Measurements from ENCODE around the gene NIFK.

Gene NIFK

GRCh38 chr2:121754851-121755236 lies 18.2 kb upstream of the NIFK start:
- Histone ChIP-seq H3K27ac (no peak overlapping the region), H3K9ac (no peak overlapping the region), H2AFZ (peak overlapping the region; percentile 80), H3K4me3 (ENCODE audit: low read depth, low read length) (peak overlapping the region; percentile 68), H3K79me2 (peaks cover 11% of the 10 kb centered on the region), H3K9me3 (ENCODE audit: control insufficient read depth, low read length) (no peaks in the 10 kb centered on the region), H3K4me1 (peaks cover 12% of the 10 kb centered on the region), H3K4me2 (ENCODE audit: low read length) (peak overlapping the region; percentile 88), H3K27me3 (ENCODE audit: control insufficient read depth, insufficient read depth, low read length) (no peaks in the 10 kb centered on the region), H3K36me3 (ENCODE audit: control insufficient read depth, insufficient read depth, low read length) (no peaks in the 10 kb centered on the region)
- TF ChIP-seq, protein P1, sequence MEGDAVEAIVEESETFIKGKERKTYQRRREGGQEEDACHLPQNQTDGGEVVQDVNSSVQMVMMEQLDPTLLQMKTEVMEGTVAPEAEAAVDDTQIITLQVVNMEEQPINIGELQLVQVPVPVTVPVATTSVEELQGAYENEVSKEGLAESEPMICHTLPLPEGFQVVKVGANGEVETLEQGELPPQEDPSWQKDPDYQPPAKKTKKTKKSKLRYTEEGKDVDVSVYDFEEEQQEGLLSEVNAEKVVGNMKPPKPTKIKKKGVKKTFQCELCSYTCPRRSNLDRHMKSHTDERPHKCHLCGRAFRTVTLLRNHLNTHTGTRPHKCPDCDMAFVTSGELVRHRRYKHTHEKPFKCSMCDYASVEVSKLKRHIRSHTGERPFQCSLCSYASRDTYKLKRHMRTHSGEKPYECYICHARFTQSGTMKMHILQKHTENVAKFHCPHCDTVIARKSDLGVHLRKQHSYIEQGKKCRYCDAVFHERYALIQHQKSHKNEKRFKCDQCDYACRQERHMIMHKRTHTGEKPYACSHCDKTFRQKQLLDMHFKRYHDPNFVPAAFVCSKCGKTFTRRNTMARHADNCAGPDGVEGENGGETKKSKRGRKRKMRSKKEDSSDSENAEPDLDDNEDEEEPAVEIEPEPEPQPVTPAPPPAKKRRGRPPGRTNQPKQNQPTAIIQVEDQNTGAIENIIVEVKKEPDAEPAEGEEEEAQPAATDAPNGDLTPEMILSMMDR (IDR thresholded peaks at IDR 0.05), result no peak

DNA sequence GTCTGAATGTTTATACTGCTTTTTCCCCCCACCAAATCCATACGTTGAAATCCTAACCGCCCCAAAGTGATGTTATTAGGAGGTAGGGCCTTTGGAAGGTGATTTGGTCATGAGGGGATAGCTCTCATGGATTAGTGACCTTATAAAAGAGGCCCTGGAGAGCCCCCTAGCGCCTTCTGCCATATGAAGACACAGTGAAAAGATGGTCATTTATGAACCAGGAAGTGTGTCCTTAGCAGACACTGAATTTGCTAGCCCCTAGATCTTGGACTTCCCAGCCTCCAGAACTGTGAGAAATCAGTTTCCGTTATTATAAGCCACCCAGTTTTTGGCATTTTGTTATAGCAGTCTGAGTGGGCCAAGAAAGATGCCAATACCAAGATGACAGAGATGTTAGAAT lies 11.5 kb upstream of the NIFK start:
- no peaks in the 10 kb centered on the region for H3K4me1 ChIP-seq
- no peak overlapping the region for H3K9ac ChIP-seq
- H3K79me2 ChIP-seq, result no peaks in the 10 kb centered on the region
- no peaks in the 10 kb centered on the region for H3K27me3 ChIP-seq (ENCODE audit: control insufficient read depth, insufficient read depth, low read length)
- no peaks in the 10 kb centered on the region for H3K36me3 ChIP-seq (ENCODE audit: control insufficient read depth, insufficient read depth, low read length)
- H3K4me3 ChIP-seq (ENCODE audit: low read depth, low read length), result no peak overlapping the region
- H3K27ac ChIP-seq, result no peak overlapping the region
- H3K4me2 ChIP-seq (ENCODE audit: low read length), result no peak overlapping the region
- TF ChIP-seq, protein P1 (IDR thresholded peaks at IDR 0.05), result no peak
- H3K9me3 ChIP-seq (ENCODE audit: control insufficient read depth, low read length), result no peaks in the 10 kb centered on the region
- no peak overlapping the region for H2AFZ ChIP-seq

GRCh38 chr2:121746071-121746578 lies 9.4 kb upstream of the NIFK start:
- Histone ChIP-seq H3K27ac (no peak overlapping the region), H2AFZ (no peak overlapping the region), H3K4me2 (ENCODE audit: low read length) (no peak overlapping the region), H3K36me3 (ENCODE audit: control insufficient read depth, insufficient read depth, low read length) (no peaks in the 10 kb centered on the region), H3K9ac (no peak overlapping the region), H3K79me2 (no peaks in the 10 kb centered on the region), H3K9me3 (ENCODE audit: control insufficient read depth, low read length) (no peaks in the 10 kb centered on the region), H3K4me3 (ENCODE audit: low read depth, low read length) (no peak overlapping the region), H3K4me1 (no peaks in the 10 kb centered on the region), H3K27me3 (ENCODE audit: control insufficient read depth, insufficient read depth, low read length) (no peaks in the 10 kb centered on the region)
- TF ChIP-seq, protein P1 (IDR thresholded peaks at IDR 0.05), result no peak

DNA sequence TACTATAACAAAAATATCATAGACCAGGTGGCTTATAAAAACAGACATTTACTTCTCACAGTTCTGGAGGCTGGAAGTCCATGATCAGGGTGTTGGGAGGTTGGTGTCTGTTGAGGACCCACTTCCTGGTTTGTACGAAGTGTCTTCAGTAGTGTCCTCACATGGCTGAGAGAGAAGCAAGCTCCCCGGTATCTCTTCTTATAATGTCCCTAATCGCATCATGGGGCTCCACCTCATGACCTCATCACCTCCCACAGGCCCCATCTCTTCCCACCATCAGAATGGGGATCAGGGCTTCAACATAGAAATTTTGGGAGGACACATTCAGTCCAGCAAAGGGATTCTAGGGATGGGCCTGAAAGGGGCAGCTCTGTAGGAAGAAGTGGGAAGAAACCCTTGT lies 4.8 kb upstream of the NIFK start:
- Histone ChIP-seq H3K9me3 (ENCODE audit: control insufficient read depth, low read length) (no peaks in the 10 kb centered on the region), H3K79me2 (peaks cover under 1% of the 10 kb centered on the region), H3K27ac (no peak overlapping the region), H3K36me3 (ENCODE audit: control insufficient read depth, insufficient read depth, low read length) (no peaks in the 10 kb centered on the region), H3K4me2 (ENCODE audit: low read length) (no peak overlapping the region), H3K9ac (no peak overlapping the region), H3K4me1 (no peaks in the 10 kb centered on the region), H3K27me3 (ENCODE audit: control insufficient read depth, insufficient read depth, low read length) (no peaks in the 10 kb centered on the region), H3K4me3 (ENCODE audit: low read depth, low read length) (no peak overlapping the region), H2AFZ (no peak overlapping the region)
- TF ChIP-seq, protein P1 (IDR thresholded peaks at IDR 0.05), result no peak

DNA sequence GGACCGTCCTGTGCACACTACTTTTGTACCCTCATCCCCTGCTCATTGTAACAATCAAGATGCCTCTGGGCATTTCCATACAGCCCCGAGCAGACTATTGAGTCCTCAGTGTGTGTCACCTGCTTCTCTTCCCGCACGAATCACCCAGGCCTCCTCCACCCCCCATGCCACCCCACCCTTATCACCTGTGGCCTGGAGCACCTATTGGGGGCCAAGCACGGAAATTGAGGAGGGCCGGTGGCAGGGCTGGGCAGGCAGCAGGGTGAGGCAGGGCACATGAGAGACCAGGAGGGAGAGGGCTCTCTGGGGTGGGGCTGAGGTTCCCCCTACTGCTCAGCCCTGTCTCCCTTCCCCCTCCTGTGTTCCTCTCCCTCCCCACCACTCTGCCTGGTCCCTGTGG lies 4.3 kb upstream of the NIFK start:
- no peaks in the 10 kb centered on the region for H3K9me3 ChIP-seq (ENCODE audit: control insufficient read depth, low read length)
- TF ChIP-seq, protein P1 (IDR thresholded peaks at IDR 0.05), result no peak
- no peak overlapping the region for H3K27ac ChIP-seq
- H3K4me1 ChIP-seq, result no peaks in the 10 kb centered on the region
- H3K79me2 ChIP-seq, result peaks cover 3% of the 10 kb centered on the region
- no peaks in the 10 kb centered on the region for H3K27me3 ChIP-seq (ENCODE audit: control insufficient read depth, insufficient read depth, low read length)
- H3K36me3 ChIP-seq (ENCODE audit: control insufficient read depth, insufficient read depth, low read length), result no peaks in the 10 kb centered on the region
- no peak overlapping the region for H3K4me3 ChIP-seq (ENCODE audit: low read depth, low read length)
- H3K9ac ChIP-seq, result no peak overlapping the region
- no peak overlapping the region for H3K4me2 ChIP-seq (ENCODE audit: low read length)
- H2AFZ ChIP-seq, result no peak overlapping the region
